ENCODE results near the gene PPFIA1. TPM values are rescaled to one million over a fixed set of nuclear protein-coding genes. Genes with fewer than 3 reads are reported as not detected.

The PPFIA1 gene
- polyA plus RNA-seq, 1 donor = 28.7 TPM

GRCh38 chr11:70305501-70305900 is 35.0 kb downstream of the PPFIA1 start:
- WGBS (ENCODE audit: insufficient coverage, low lambda C conversion rate) = no CpG with 5 or more reads among the region's 3 CpGs
- H3K9me3 ChIP-seq (ENCODE audit: control insufficient read depth, low read depth, low read length) = no peaks in the 10 kb centered on the region
- no peak overlapping the region for H3K27ac ChIP-seq (ENCODE audit: low read length)
- H3K27me3 ChIP-seq (ENCODE audit: control insufficient read depth, insufficient read depth, low read length) = no peaks in the 10 kb centered on the region
- no peak overlapping the region for H3K4me3 ChIP-seq (ENCODE audit: low read length)
- no peak for DNase-seq
- H3K36me3 ChIP-seq (ENCODE audit: control insufficient read depth, insufficient read depth, low read length) = peaks cover 10% of the 10 kb centered on the region
- H3K4me1 ChIP-seq (ENCODE audit: control insufficient read depth, insufficient read depth, low read length) = peaks cover 3% of the 10 kb centered on the region

- DNase-seq = no peak
- 37% methylated on average over 3 of the region's 4 CpGs for WGBS (ENCODE audit: insufficient coverage, low lambda C conversion rate)
- H3K36me3 ChIP-seq (ENCODE audit: control insufficient read depth, insufficient read depth, low read length) = peaks cover 14% of the 10 kb centered on the region
- H3K9me3 ChIP-seq (ENCODE audit: control insufficient read depth, low read depth, low read length) = no peaks in the 10 kb centered on the region
- H3K27me3 ChIP-seq (ENCODE audit: control insufficient read depth, insufficient read depth, low read length) = no peaks in the 10 kb centered on the region
- H3K4me1 ChIP-seq (ENCODE audit: control insufficient read depth, insufficient read depth, low read length) = no peaks in the 10 kb centered on the region
- H3K27ac ChIP-seq (ENCODE audit: low read length) = no peak overlapping the region
- H3K4me3 ChIP-seq (ENCODE audit: low read length) = no peak overlapping the region
These were observed 36.1 kb downstream of the PPFIA1 start for GRCh38 chr11:70306586-70307033.

GRCh38 chr11:70307176-70307575 is 36.7 kb downstream of the PPFIA1 start:
- H3K9me3 ChIP-seq (ENCODE audit: control insufficient read depth, low read depth, low read length) = no peaks in the 10 kb centered on the region
- no peaks in the 10 kb centered on the region for H3K4me1 ChIP-seq (ENCODE audit: control insufficient read depth, insufficient read depth, low read length)
- no peak overlapping the region for H3K4me3 ChIP-seq (ENCODE audit: low read length)
- no peak for DNase-seq
- H3K36me3 ChIP-seq (ENCODE audit: control insufficient read depth, insufficient read depth, low read length) = peaks cover 14% of the 10 kb centered on the region
- no peak overlapping the region for H3K27ac ChIP-seq (ENCODE audit: low read length)
- H3K27me3 ChIP-seq (ENCODE audit: control insufficient read depth, insufficient read depth, low read length) = no peaks in the 10 kb centered on the region
- WGBS (ENCODE audit: insufficient coverage, low lambda C conversion rate) = 100% methylated on average over 1 of the region's 3 CpGs

GRCh38 chr11:70311616-70312015 is 41.1 kb downstream of the PPFIA1 start:
- Histone ChIP-seq H3K36me3 (ENCODE audit: control insufficient read depth, insufficient read depth, low read length) (peaks cover 9% of the 10 kb centered on the region), H3K27ac (ENCODE audit: low read length) (no peak overlapping the region), H3K9me3 (ENCODE audit: control insufficient read depth, low read depth, low read length) (no peaks in the 10 kb centered on the region), H3K4me1 (ENCODE audit: control insufficient read depth, insufficient read depth, low read length) (no peaks in the 10 kb centered on the region), H3K4me3 (ENCODE audit: low read length) (no peak overlapping the region), H3K27me3 (ENCODE audit: control insufficient read depth, insufficient read depth, low read length) (no peaks in the 10 kb centered on the region)
- no CpG with 5 or more reads among the region's 4 CpGs for WGBS (ENCODE audit: insufficient coverage, low lambda C conversion rate)
- no peak for DNase-seq

GRCh38 chr11:70312401-70313357 is 42.2 kb downstream of the PPFIA1 start:
- H3K27ac ChIP-seq (ENCODE audit: low read length) = peak overlapping the region; percentile 13
- no CpG with 5 or more reads among the region's 20 CpGs for WGBS (ENCODE audit: insufficient coverage, low lambda C conversion rate)
- peaks cover 6% of the 10 kb centered on the region for H3K36me3 ChIP-seq (ENCODE audit: control insufficient read depth, insufficient read depth, low read length)
- H3K27me3 ChIP-seq (ENCODE audit: control insufficient read depth, insufficient read depth, low read length) = no peaks in the 10 kb centered on the region
- no peak overlapping the region for H3K4me3 ChIP-seq (ENCODE audit: low read length)
- H3K9me3 ChIP-seq (ENCODE audit: control insufficient read depth, low read depth, low read length) = no peaks in the 10 kb centered on the region
- DNase-seq = peak; percentile 42 to 54
- H3K4me1 ChIP-seq (ENCODE audit: control insufficient read depth, insufficient read depth, low read length) = no peaks in the 10 kb centered on the region

- Histone ChIP-seq H3K27ac (ENCODE audit: low read length) (no peak overlapping the region), H3K27me3 (ENCODE audit: control insufficient read depth, insufficient read depth, low read length) (no peaks in the 10 kb centered on the region), H3K4me1 (ENCODE audit: control insufficient read depth, insufficient read depth, low read length) (no peaks in the 10 kb centered on the region), H3K4me3 (ENCODE audit: low read length) (no peak overlapping the region), H3K9me3 (ENCODE audit: control insufficient read depth, low read depth, low read length) (no peaks in the 10 kb centered on the region), H3K36me3 (ENCODE audit: control insufficient read depth, insufficient read depth, low read length) (peaks cover 8% of the 10 kb centered on the region)
- WGBS (ENCODE audit: insufficient coverage, low lambda C conversion rate) = no CpG with 5 or more reads among the region's 8 CpGs
- no peak for DNase-seq
These were observed 43.5 kb downstream of the PPFIA1 start for GRCh38 chr11:70313945-70314344.

- Histone ChIP-seq H3K9me3 (ENCODE audit: control insufficient read depth, low read depth, low read length) (no peaks in the 10 kb centered on the region), H3K27ac (ENCODE audit: low read length) (no peak overlapping the region), H3K4me1 (ENCODE audit: control insufficient read depth, insufficient read depth, low read length) (no peaks in the 10 kb centered on the region), H3K4me3 (ENCODE audit: low read length) (no peak overlapping the region), H3K27me3 (ENCODE audit: control insufficient read depth, insufficient read depth, low read length) (no peaks in the 10 kb centered on the region), H3K36me3 (ENCODE audit: control insufficient read depth, insufficient read depth, low read length) (peaks cover 8% of the 10 kb centered on the region)
- 94% methylated on average over 2 of the region's 10 CpGs for WGBS (ENCODE audit: insufficient coverage, low lambda C conversion rate)
- no peak for DNase-seq
These were observed 44.2 kb downstream of the PPFIA1 start for GRCh38 chr11:70314730-70315129.

- no peak for DNase-seq
- peaks cover 14% of the 10 kb centered on the region for H3K36me3 ChIP-seq (ENCODE audit: control insufficient read depth, insufficient read depth, low read length)
- H3K4me1 ChIP-seq (ENCODE audit: control insufficient read depth, insufficient read depth, low read length) = no peaks in the 10 kb centered on the region
- WGBS (ENCODE audit: insufficient coverage, low lambda C conversion rate) = 95% methylated on average over 3 of the region's 4 CpGs
- no peaks in the 10 kb centered on the region for H3K9me3 ChIP-seq (ENCODE audit: control insufficient read depth, low read depth, low read length)
- no peak overlapping the region for H3K27ac ChIP-seq (ENCODE audit: low read length)
- no peaks in the 10 kb centered on the region for H3K27me3 ChIP-seq (ENCODE audit: control insufficient read depth, insufficient read depth, low read length)
- no peak overlapping the region for H3K4me3 ChIP-seq (ENCODE audit: low read length)
These were observed 45.2 kb downstream of the PPFIA1 start for GRCh38 chr11:70315716-70316115.

- peaks cover 15% of the 10 kb centered on the region for H3K36me3 ChIP-seq (ENCODE audit: control insufficient read depth, insufficient read depth, low read length)
- no peak overlapping the region for H3K4me3 ChIP-seq (ENCODE audit: low read length)
- H3K4me1 ChIP-seq (ENCODE audit: control insufficient read depth, insufficient read depth, low read length) = no peaks in the 10 kb centered on the region
- WGBS (ENCODE audit: insufficient coverage, low lambda C conversion rate) = 97% methylated on average over 5 of the region's 14 CpGs
- no peak for DNase-seq
- H3K9me3 ChIP-seq (ENCODE audit: control insufficient read depth, low read depth, low read length) = no peaks in the 10 kb centered on the region
- no peaks in the 10 kb centered on the region for H3K27me3 ChIP-seq (ENCODE audit: control insufficient read depth, insufficient read depth, low read length)
- no peak overlapping the region for H3K27ac ChIP-seq (ENCODE audit: low read length)
These were observed 47.3 kb downstream of the PPFIA1 start for GRCh38 chr11:70317581-70318305.

- Histone ChIP-seq H3K9me3 (ENCODE audit: control insufficient read depth, low read depth, low read length) (no peaks in the 10 kb centered on the region), H3K27me3 (ENCODE audit: control insufficient read depth, insufficient read depth, low read length) (no peaks in the 10 kb centered on the region), H3K4me1 (ENCODE audit: control insufficient read depth, insufficient read depth, low read length) (no peaks in the 10 kb centered on the region), H3K4me3 (ENCODE audit: low read length) (no peak overlapping the region), H3K27ac (ENCODE audit: low read length) (no peak overlapping the region), H3K36me3 (ENCODE audit: control insufficient read depth, insufficient read depth, low read length) (peaks cover 21% of the 10 kb centered on the region)
- 40% methylated on average over 1 of the region's 10 CpGs for WGBS (ENCODE audit: insufficient coverage, low lambda C conversion rate)
- DNase-seq = no peak
These were observed 49.0 kb downstream of the PPFIA1 start for GRCh38 chr11:70319396-70320076.

All from large intestine (tissue), 3 donors.